ENCODE results near the gene DYNC1I1.

- no peak for TF ChIP-seq ETS1 (IDR thresholded peaks at IDR 0.05)
- TF ChIP-seq CTCF (conservative IDR thresholded peaks at IDR 0.05; ENCODE audit: low read depth in 2 of 2): no peak
These were observed 74.7 kb downstream of the DYNC1I1 start for GRCh38 chr7:95847061-95847460.

All from GM23338 (cell line).